ENCODE data around the gene SLC6A6. TPM values are rescaled to one million over a fixed set of nuclear protein-coding genes. Genes with fewer than 3 reads are reported as not detected.

The SLC6A6 gene
- total RNA-seq, 1 donor from 2014 or later: 24.2 TPM

GRCh38 chr3:14454639-14455310, 52.4 kb downstream of the SLC6A6 start:
- Histone ChIP-seq H3K4me3 (ENCODE audit: insufficient read depth, low read depth, low read length) (no peak overlapping the region), H4K20me1 (ENCODE audit: insufficient read depth, low read length) (peaks cover 5% of the 10 kb centered on the region), H2AFZ (ENCODE audit: low read depth, low read length) (no peak overlapping the region), H3K27me3 (ENCODE audit: insufficient read depth, low read length) (no peaks in the 10 kb centered on the region), H3K9me3 (ENCODE audit: insufficient read depth, low read depth, low read length) (no peaks in the 10 kb centered on the region), H3K27ac (ENCODE audit: low read depth, low read length) (no peak overlapping the region), H3K9ac (ENCODE audit: low read length) (no peak overlapping the region), H3K79me2 (ENCODE audit: insufficient read depth, low read length) (no peaks in the 10 kb centered on the region), H3K4me2 (ENCODE audit: low read length) (no peak overlapping the region), H3K36me3 (ENCODE audit: insufficient read depth, low read length) (no peaks in the 10 kb centered on the region), H3K4me1 (ENCODE audit: insufficient read depth, low read length) (peaks cover 48% of the 10 kb centered on the region)
- DNase-seq (ENCODE audit: low read depth) (no peak), FAIRE-seq (no peak)
- peaks cover 43% of the 10 kb centered on the region for H3K4me1 Mint-ChIP-seq (ENCODE audit: low read depth, unreplicated experiment)
- peaks cover 6% of the 10 kb centered on the region for H3K36me3 Mint-ChIP-seq (ENCODE audit: low read depth, unreplicated experiment)
- no peaks in the 10 kb centered on the region for H3K27me3 Mint-ChIP-seq (ENCODE audit: low read depth, unreplicated experiment)
- H3K27ac Mint-ChIP-seq (ENCODE audit: unreplicated experiment): no peak overlapping the region
- no peak overlapping the region for H3K4me3 Mint-ChIP-seq (ENCODE audit: unreplicated experiment)
- TF ChIP-seq CTCF (IDR thresholded peaks at IDR 0.05; ENCODE audit: insufficient read depth, low read depth, low read length): no peak
- H3K9me3 Mint-ChIP-seq (ENCODE audit: unreplicated experiment): no peaks in the 10 kb centered on the region

DNA sequence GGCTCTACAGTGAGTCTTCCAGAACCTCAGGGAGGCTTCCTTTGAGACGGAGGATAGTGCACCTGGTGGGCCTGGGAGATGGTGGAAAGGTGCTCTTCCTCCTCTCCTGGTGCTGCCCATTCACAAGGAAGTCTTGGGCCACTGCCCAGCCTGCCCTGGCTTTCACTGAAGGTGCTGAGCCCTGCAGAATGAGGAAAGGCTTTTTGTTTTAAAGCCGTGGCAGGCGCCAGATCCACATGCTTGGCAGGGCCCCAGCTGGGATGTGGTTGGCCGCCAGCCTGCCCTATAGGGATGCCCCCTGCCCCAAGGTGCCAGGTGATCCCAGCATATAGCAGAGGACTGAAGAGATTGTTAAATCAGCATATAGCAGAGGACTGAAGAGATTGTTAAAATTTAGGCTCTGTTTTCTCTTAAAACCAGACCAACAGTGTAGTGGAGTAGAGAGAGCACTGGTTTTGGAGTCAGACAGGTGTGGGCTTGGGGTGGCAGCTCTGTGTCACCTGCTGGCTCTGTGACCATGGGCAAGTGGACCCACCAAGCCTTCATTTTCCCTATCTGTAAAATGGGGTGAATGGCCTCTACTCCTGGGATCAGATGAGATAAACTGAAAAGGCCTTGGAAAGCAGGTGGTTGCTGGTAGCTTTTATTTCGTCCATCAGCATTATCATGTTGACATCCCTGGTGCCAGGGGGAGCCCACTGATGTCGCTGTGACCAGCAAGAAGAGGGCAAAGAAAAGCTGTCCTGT, 53.3 kb downstream of the SLC6A6 start:
- H3K4me3 ChIP-seq (ENCODE audit: insufficient read depth, low read depth, low read length): no peak overlapping the region
- Mint-ChIP-seq H3K27ac (ENCODE audit: unreplicated experiment) (no peak overlapping the region), H3K4me1 (ENCODE audit: low read depth, unreplicated experiment) (peaks cover 48% of the 10 kb centered on the region), H3K36me3 (ENCODE audit: low read depth, unreplicated experiment) (peaks cover 6% of the 10 kb centered on the region), H3K4me3 (ENCODE audit: unreplicated experiment) (no peak overlapping the region), H3K9me3 (ENCODE audit: unreplicated experiment) (peaks cover 2% of the 10 kb centered on the region), H3K27me3 (ENCODE audit: low read depth, unreplicated experiment) (no peaks in the 10 kb centered on the region)
- no peaks in the 10 kb centered on the region for H3K79me2 ChIP-seq (ENCODE audit: insufficient read depth, low read length)
- no peak overlapping the region for H3K27ac ChIP-seq (ENCODE audit: low read depth, low read length)
- peaks cover 5% of the 10 kb centered on the region for H4K20me1 ChIP-seq (ENCODE audit: insufficient read depth, low read length)
- H2AFZ ChIP-seq (ENCODE audit: low read depth, low read length): no peak overlapping the region
- no peaks in the 10 kb centered on the region for H3K9me3 ChIP-seq (ENCODE audit: insufficient read depth, low read depth, low read length)
- H3K9ac ChIP-seq (ENCODE audit: low read length): no peak overlapping the region
- H3K27me3 ChIP-seq (ENCODE audit: insufficient read depth, low read length): no peaks in the 10 kb centered on the region
- H3K4me1 ChIP-seq (ENCODE audit: insufficient read depth, low read length): peaks cover 58% of the 10 kb centered on the region
- FAIRE-seq (no peak), DNase-seq (ENCODE audit: low read depth) (no peak)
- H3K36me3 ChIP-seq (ENCODE audit: insufficient read depth, low read length): no peaks in the 10 kb centered on the region
- TF ChIP-seq CTCF (IDR thresholded peaks at IDR 0.05; ENCODE audit: insufficient read depth, low read depth, low read length) (no peak), EZH2 (IDR thresholded peaks at IDR 0.05; ENCODE audit: insufficient read depth, low read length) (no peak)
- no peak overlapping the region for H3K4me2 ChIP-seq (ENCODE audit: low read length)

- Histone ChIP-seq H3K4me1 (ENCODE audit: insufficient read depth, low read length) (peaks cover 64% of the 10 kb centered on the region), H3K27me3 (ENCODE audit: insufficient read depth, low read length) (no peaks in the 10 kb centered on the region), H4K20me1 (ENCODE audit: insufficient read depth, low read length) (no peaks in the 10 kb centered on the region), H3K27ac (ENCODE audit: low read depth, low read length) (no peak overlapping the region), H3K4me3 (ENCODE audit: insufficient read depth, low read depth, low read length) (no peak overlapping the region), H2AFZ (ENCODE audit: low read depth, low read length) (no peak overlapping the region), H3K4me2 (ENCODE audit: low read length) (no peak overlapping the region), H3K36me3 (ENCODE audit: insufficient read depth, low read length) (no peaks in the 10 kb centered on the region), H3K79me2 (ENCODE audit: insufficient read depth, low read length) (no peaks in the 10 kb centered on the region), H3K9ac (ENCODE audit: low read length) (no peak overlapping the region), H3K9me3 (ENCODE audit: insufficient read depth, low read depth, low read length) (no peaks in the 10 kb centered on the region)
- no peak for FAIRE-seq
- Mint-ChIP-seq H3K27me3 (ENCODE audit: low read depth, unreplicated experiment) (no peaks in the 10 kb centered on the region), H3K4me3 (ENCODE audit: unreplicated experiment) (no peak overlapping the region), H3K27ac (ENCODE audit: unreplicated experiment) (no peak overlapping the region), H3K9me3 (ENCODE audit: unreplicated experiment) (peaks cover 2% of the 10 kb centered on the region), H3K4me1 (ENCODE audit: low read depth, unreplicated experiment) (peaks cover 51% of the 10 kb centered on the region), H3K36me3 (ENCODE audit: low read depth, unreplicated experiment) (peaks cover 8% of the 10 kb centered on the region)
- DNase-seq (ENCODE audit: low read depth): no peak
- TF ChIP-seq CTCF (IDR thresholded peaks at IDR 0.05; ENCODE audit: insufficient read depth, low read depth, low read length) (no peak), EZH2 (IDR thresholded peaks at IDR 0.05; ENCODE audit: insufficient read depth, low read length) (no peak)
Observed at GRCh38 chr3:14456794-14457193, 54.4 kb downstream of the SLC6A6 start.

Data from astrocyte (in vitro differentiated cells and primary cell).